ENCODE data around the gene RAB11FIP4. TPM values are rescaled to one million over a fixed set of nuclear protein-coding genes. Genes with fewer than 3 reads are reported as not detected.

Gene RAB11FIP4
- total RNA-seq: under 0.01 TPM in 1 of 2 replicates, not detected in the other

GRCh38 chr17:31391496-31391949 is at the start of gene RAB11FIP4:
Gene RAB11FIP4, plus strand, starts transcription at chr17:31391675. Its CDS starts 178 bp downstream, at chr17:31391853.

Other genes starting within 250 kb of the RAB11FIP4 start
- 1.3 and 2.0 TPM in 2 replicates for gene OMG, start 94.4 kb upstream of the RAB11FIP4 start, total RNA-seq
- 5.8 and 7.1 TPM in 2 replicates for gene EVI2B, start 77.6 kb upstream of the RAB11FIP4 start, total RNA-seq
- gene EVI2A, start 70.1 kb upstream of the RAB11FIP4 start, total RNA-seq: 0.67 and 1.9 TPM in 2 replicates

Data from mammary microvascular endothelial cell (primary cell).